ENCODE results near the gene GYG2. TPM values are rescaled to one million over a fixed set of nuclear protein-coding genes. Genes with fewer than 3 reads are reported as not detected.
A peak's percentile ranks its signal among the peaks of the same experiment; 100 is the strongest.

The GYG2 gene
- total RNA-seq, 1 experiment from 2014 or later: 1.7 TPM

- CTCF ChIA-PET: no interaction called here
- Histone ChIP-seq H3K4me1 (replicated peaks; ENCODE audit: insufficient read depth) (no peaks in the 10 kb centered on the region), H3K36me3 (ENCODE audit: low read depth) (no peaks in the 10 kb centered on the region), H3K9me2 (ENCODE audit: insufficient read depth) (no peaks in the 10 kb centered on the region), H4K20me1 (ENCODE audit: insufficient read depth) (no peaks in the 10 kb centered on the region), H3F3A (ENCODE audit: insufficient read depth, low read depth) (no peaks in the 10 kb centered on the region), H3K4me3 (no peak overlapping the region), H3K4me2 (no peak overlapping the region), H3K79me2 (ENCODE audit: low read depth) (no peaks in the 10 kb centered on the region), H3K9me3 (ENCODE audit: insufficient read depth, low read depth) (no peaks in the 10 kb centered on the region; the same call in 1 of the 2 replicates), H3K27ac (no peak overlapping the region), H3K27me3 (ENCODE audit: insufficient read depth, low read depth) (peaks cover 5% of the 10 kb centered on the region; the same call in 1 of the 2 replicates), H2AFZ (no peak overlapping the region)
- intact Hi-C loops (cut with micrococcal nuclease; ENCODE audit: unreplicated experiment): no loop called here
- TF ChIP-seq EZH2 (IDR thresholded peaks at IDR 0.05; ENCODE audit: low read depth): no peak
- TF ChIP-seq CTCF (conservative IDR thresholded peaks at IDR 0.05): no peak
- POLR2A ChIA-PET (ENCODE audit: unreplicated experiment): no interaction called here
- no TSS peak for BruUV-seq (replicated peaks)
- no peak for DNase-seq
Measured at GRCh38 chrX:2840961-2841360, 12.2 kb downstream of the GYG2 start.

- H3K27me3 ChIP-seq (ENCODE audit: insufficient read depth, low read depth): peaks cover 5% of the 10 kb centered on the region; the same call in 1 of the 2 replicates
- DNase-seq: no peak
- H3K4me1 ChIP-seq (replicated peaks; ENCODE audit: insufficient read depth): peaks cover 5% of the 10 kb centered on the region; the same call in 1 of the 2 replicates
- H3K36me3 ChIP-seq (ENCODE audit: low read depth): no peaks in the 10 kb centered on the region
- ChIA-PET CTCF (no interaction called here), POLR2A (ENCODE audit: unreplicated experiment) (no interaction called here)
- no peaks in the 10 kb centered on the region for H4K20me1 ChIP-seq (ENCODE audit: insufficient read depth)
- H3K4me2 ChIP-seq: no peak overlapping the region
- intact Hi-C loops (cut with micrococcal nuclease; ENCODE audit: unreplicated experiment): no loop called here
- no peak overlapping the region for H2AFZ ChIP-seq
- H3K4me3 ChIP-seq: no peak overlapping the region
- no peaks in the 10 kb centered on the region; the same call in 1 of the 2 replicates for H3K9me3 ChIP-seq (ENCODE audit: insufficient read depth, low read depth)
- H3K79me2 ChIP-seq (ENCODE audit: low read depth): no peaks in the 10 kb centered on the region
- H3K9me2 ChIP-seq (ENCODE audit: insufficient read depth): no peaks in the 10 kb centered on the region
- peaks cover under 1% of the 10 kb centered on the region; the same call in 1 of the 2 replicates for H3F3A ChIP-seq (ENCODE audit: insufficient read depth, low read depth)
- BruUV-seq (replicated peaks): no TSS peak
- TF ChIP-seq EZH2 (IDR thresholded peaks at IDR 0.05; ENCODE audit: low read depth): no peak
- no peak for TF ChIP-seq CTCF (conservative IDR thresholded peaks at IDR 0.05)
- H3K27ac ChIP-seq: no peak overlapping the region
Measured at GRCh38 chrX:2841537-2841936, 12.8 kb downstream of the GYG2 start.

- Histone ChIP-seq H3K27me3 (ENCODE audit: insufficient read depth, low read depth) (no peaks in the 10 kb centered on the region), H3K27ac (no peak overlapping the region), H2AFZ (no peak overlapping the region), H3F3A (ENCODE audit: insufficient read depth, low read depth) (peaks cover 14% of the 10 kb centered on the region; the same call in 1 of the 2 replicates), H3K4me3 (no peak overlapping the region), H3K4me2 (0 out of 2 replicates have a peak overlapping the region, but pooled peaks have one; percentile 21), H4K20me1 (ENCODE audit: insufficient read depth) (no peaks in the 10 kb centered on the region), H3K9me3 (ENCODE audit: insufficient read depth, low read depth) (no peaks in the 10 kb centered on the region), H3K36me3 (ENCODE audit: low read depth) (no peaks in the 10 kb centered on the region), H3K9me2 (ENCODE audit: insufficient read depth) (no peaks in the 10 kb centered on the region; the same call in 1 of the 2 replicates), H3K79me2 (ENCODE audit: low read depth) (no peaks in the 10 kb centered on the region), H3K4me1 (replicated peaks; ENCODE audit: insufficient read depth) (peaks cover 28% of the 10 kb centered on the region)
- ChIA-PET POLR2A (ENCODE audit: unreplicated experiment) (no interaction called here), CTCF (no interaction called here)
- intact Hi-C loops (cut with micrococcal nuclease; ENCODE audit: unreplicated experiment): no loop called here
- peak in 1 of 2 experiments; percentile 74 for DNase-seq
- BruUV-seq (replicated peaks): no TSS peak
- TF ChIP-seq EZH2 (IDR thresholded peaks at IDR 0.05; ENCODE audit: low read depth): no peak
- no peak for TF ChIP-seq CTCF (conservative IDR thresholded peaks at IDR 0.05)
Measured at GRCh38 chrX:2846992-2847391, 18.3 kb downstream of the GYG2 start.

Data from PC-9 (cell line).